ENCODE measurements around the gene PITPNM1.

PITPNM1 gene

DNA sequence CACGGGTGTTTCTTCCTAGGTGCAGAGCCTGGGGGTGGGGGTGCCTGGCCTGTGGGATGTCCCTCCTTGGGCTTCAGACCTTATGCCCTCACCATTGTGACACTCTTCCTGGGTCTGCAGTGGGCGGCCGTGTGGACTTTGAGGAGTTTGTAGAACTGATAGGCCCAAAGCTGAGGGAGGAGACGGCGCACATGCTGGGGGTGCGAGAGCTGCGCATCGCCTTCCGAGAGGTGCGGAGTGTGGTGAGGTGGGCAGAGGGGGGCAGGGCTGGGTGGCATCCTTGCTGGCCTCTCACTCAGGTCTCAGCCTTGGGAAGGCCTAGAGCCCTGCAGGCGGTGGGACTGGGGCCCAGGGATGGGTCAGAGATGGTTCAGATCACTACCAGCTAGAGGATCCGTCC lies 47.7 kb downstream of the PITPNM1 start:
- in situ Hi-C loops (cut with HindIII; ENCODE audit: low sequenced_read_pairs), result no loop called here
- DNase-seq (ENCODE audit: low read depth, low spot score), result no peak
- TF ChIP-seq, protein P1, sequence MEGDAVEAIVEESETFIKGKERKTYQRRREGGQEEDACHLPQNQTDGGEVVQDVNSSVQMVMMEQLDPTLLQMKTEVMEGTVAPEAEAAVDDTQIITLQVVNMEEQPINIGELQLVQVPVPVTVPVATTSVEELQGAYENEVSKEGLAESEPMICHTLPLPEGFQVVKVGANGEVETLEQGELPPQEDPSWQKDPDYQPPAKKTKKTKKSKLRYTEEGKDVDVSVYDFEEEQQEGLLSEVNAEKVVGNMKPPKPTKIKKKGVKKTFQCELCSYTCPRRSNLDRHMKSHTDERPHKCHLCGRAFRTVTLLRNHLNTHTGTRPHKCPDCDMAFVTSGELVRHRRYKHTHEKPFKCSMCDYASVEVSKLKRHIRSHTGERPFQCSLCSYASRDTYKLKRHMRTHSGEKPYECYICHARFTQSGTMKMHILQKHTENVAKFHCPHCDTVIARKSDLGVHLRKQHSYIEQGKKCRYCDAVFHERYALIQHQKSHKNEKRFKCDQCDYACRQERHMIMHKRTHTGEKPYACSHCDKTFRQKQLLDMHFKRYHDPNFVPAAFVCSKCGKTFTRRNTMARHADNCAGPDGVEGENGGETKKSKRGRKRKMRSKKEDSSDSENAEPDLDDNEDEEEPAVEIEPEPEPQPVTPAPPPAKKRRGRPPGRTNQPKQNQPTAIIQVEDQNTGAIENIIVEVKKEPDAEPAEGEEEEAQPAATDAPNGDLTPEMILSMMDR (IDR thresholded peaks at IDR 0.05; ENCODE audit: low read depth, low read length), result no peak
- H3K4me3 ChIP-seq (ENCODE audit: low read depth, low read length), result no peak overlapping the region

DNA sequence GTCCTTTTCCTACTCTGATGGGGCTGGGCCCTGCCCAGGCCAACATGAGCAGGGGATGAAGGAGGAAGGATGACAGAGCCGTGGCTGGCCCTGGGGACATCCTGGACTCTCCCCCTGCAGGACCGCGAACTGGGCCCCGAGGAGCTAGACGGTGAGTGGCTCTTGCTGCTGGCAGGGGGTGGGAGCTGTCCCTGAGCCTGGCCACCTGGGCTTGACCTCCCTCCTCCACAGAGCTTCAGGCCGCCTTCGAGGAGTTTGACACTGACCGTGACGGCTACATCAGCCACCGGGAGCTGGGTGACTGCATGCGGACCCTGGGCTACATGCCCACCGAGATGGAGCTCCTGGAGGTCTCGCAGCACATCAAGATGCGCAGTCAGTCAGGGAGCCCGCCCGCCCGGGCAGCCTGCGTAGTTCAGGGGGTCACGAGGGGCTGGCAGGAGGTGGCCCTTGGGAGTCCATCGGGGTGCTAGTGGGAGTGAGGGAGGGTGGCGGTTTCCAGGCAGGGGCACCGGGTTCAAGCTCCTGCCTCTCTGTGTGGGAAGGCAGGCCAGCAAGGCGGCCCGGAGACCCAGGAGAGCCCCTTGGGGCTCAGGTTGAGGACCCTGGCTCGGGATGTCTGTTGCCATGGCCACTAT lies 49.0 kb downstream of the PITPNM1 start:
- H3K4me3 ChIP-seq (ENCODE audit: low read depth, low read length), result no peak overlapping the region
- TF ChIP-seq, protein P1 (IDR thresholded peaks at IDR 0.05; ENCODE audit: low read depth, low read length), result no peak
- in situ Hi-C loops (cut with HindIII; ENCODE audit: low sequenced_read_pairs), result no loop called here
- DNase-seq (ENCODE audit: low read depth, low spot score), result no peak

DNA sequence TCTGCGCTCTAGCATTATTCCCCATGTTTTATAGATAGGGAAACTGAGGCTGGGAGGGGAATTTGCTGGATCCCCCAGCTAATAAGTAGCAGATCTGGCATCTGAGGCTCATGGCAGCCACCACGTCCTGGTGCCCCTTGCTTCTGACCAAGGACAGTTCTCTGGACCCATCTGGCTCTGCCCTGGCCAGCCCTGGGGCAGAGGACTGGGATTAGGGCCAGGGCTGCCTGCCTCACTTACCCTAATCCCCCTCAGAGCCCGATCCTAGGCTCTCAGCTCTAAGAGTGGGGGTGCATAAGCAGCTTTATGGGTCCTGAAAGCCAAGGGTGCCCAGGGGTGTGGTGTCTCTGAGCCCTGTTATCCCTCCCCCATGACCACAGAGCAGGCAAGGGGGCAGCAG lies 50.1 kb downstream of the PITPNM1 start, which contains the start of gene CABP4:
CABP4 (plus strand) TSS at position 301 of the 400 bp plus-strand sequence; CDS start at position 371, 70 bp downstream.
- TF ChIP-seq, protein P1 (IDR thresholded peaks at IDR 0.05; ENCODE audit: low read depth, low read length), result no peak
- in situ Hi-C loops (cut with HindIII; ENCODE audit: low sequenced_read_pairs), result no loop called here
- H3K4me3 ChIP-seq (ENCODE audit: low read depth, low read length), result no peak within 1 kb of the TSS
- DNase-seq (ENCODE audit: low read depth, low spot score), result no peak

DNA sequence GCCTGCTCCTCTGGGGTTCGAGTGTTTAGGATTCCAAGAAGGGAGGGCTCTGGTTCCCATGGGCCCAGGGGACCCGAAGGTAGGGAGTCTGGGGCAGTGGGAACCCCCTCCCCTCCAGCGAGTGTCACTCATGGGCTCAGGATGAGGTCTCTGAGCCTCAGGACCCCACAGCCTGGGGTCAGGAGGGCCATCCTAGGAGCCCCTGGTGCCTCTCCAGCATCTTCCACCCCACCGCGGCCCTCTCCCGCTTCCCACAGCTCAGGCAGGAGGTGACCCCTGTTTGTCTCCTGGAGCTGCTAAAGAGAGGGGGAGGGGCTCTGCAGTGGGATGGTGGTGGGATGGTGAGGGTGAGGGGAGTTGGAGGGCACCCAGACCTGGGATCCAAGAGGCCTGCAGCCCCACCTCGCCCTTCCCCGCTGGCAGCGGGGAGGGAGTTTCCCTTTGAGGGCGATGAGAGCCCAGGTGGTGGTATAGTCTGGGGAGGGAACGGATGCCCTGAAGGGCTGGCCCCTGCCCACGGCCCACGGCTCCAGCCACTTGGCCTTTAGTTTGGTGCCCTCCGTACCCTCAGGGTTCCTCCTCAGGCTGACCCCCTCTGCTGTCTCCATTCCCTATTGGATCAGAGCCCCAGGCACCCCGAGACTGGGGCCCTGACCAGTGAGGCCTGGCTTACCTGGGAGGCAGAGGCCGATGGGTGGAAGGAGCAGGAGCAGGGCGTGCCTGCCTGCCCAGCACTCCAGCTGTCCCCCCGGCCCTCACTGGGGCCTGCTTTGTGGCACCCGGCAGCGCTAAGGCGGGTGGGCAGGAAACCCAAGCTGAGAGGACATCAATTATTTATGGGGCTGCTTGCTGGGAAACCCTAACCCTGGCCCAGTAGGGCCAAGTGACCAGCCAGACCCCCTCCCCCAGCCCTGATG lies 51.1 kb downstream of the PITPNM1 start:
- H3K4me3 ChIP-seq (ENCODE audit: low read depth, low read length), result no peak overlapping the region
- TF ChIP-seq, protein P1 (IDR thresholded peaks at IDR 0.05; ENCODE audit: low read depth, low read length), result no peak
- DNase-seq (ENCODE audit: low read depth, low spot score), result no peak
- in situ Hi-C loops (cut with HindIII; ENCODE audit: low sequenced_read_pairs), result no loop called here

DNA sequence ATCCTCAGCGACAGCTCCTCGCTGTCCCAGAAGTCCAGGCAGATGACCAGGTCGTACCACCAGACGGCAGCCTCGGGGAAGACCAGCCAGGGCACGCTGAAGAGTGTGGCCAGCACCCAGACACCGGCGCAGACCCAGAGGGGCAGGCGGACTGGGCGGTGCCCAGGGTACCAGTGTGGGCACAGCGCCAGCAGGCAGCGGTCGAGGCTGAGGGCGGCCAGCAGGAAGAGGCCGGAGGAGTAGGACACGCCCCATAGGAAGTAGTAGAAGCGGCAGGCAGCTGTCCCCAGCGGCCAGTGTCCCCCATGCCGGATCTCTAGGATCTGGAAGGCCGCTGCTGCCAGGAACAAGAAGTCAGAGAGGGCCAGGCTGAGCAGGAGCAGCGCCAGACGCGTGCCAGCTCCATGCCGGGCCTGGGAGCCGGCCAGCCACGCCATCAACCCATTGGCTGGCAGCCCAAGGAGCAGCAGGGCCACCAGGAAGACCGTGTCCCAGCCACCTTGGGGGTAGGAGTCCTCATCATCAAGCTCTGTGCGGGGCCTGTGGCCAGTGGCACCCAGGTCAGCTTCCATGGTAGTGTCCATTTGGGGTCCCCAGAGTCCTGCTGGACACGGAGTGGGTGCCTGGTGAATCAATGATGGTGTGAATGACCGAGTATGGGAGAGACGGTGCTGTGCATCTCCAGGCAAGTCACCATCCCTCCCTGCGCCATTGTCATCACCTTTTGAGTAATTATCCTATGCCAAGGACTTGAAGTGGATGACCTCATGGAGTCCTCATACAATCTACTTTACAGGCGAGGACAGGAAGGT lies 52.8 kb downstream of the PITPNM1 start, which contains the start of gene GPR152:
GPR152 (minus strand) TSS at position 589 of the 812 bp plus-strand sequence; CDS start at position 584, 5 bp downstream.
- DNase-seq (ENCODE audit: low read depth, low spot score), result no peak
- in situ Hi-C loops (cut with HindIII; ENCODE audit: low sequenced_read_pairs), result no loop called here
- H3K4me3 ChIP-seq (ENCODE audit: low read depth, low read length), result no peak within 1 kb of the TSS
- TF ChIP-seq, protein P1 (IDR thresholded peaks at IDR 0.05; ENCODE audit: low read depth, low read length), result no peak

DNA sequence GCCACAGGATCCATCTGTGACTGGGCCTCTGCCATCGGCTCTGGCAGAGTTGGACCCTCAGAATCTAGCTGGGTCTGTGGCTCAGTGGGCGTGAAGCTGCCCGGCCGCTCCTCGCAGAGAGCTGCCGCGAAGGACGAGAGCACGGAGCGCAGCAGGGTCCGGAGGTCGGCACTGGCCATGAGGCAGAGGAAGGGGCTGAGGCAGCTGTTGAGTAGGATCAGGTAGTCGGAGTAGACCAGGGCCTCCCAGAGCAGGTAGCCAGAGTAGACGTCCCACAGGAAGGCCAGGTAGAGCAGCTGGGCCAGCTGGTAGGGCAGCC lies 53.5 kb downstream of the PITPNM1 start:
- in situ Hi-C loops (cut with HindIII; ENCODE audit: low sequenced_read_pairs), result no loop called here
- no peak overlapping the region for H3K4me3 ChIP-seq (ENCODE audit: low read depth, low read length)
- TF ChIP-seq, protein P1 (IDR thresholded peaks at IDR 0.05; ENCODE audit: low read depth, low read length), result no peak
- DNase-seq (ENCODE audit: low read depth, low spot score), result no peak
